IMR-90 (cell line): ENCODE data around the gene NDUFAF8. TPM values are rescaled to one million over a fixed set of nuclear protein-coding genes. Genes with fewer than 3 reads are reported as not detected.

Source experiments
- ATAC-seq: fragments of 200-7000 bp; cut with Tn5 transposase; 2 replicates; pipeline ENCODE4 v1.9.1; 2020; ENCODE audit warnings: low read depth, mild to moderate bottlenecking, moderate library complexity
- BruUV-seq: library from RNA; stranded (reverse); fragments of 400-500 nt; replicated peaks from 2 replicates; lab custom pipeline; 2021; lab: Mats Ljungman, UMichigan
- CTCF ChIA-PET: fragments of 300-600 bp; formaldehyde crosslinking; extraction: SDS; loops from one replicate; lab custom pipeline; 2021; ENCODE audit warnings: antibody characterized with exemption; lab: Yijun Ruan, JAX
- POLR2A ChIA-PET: fragments of 300-600 bp; sonication (Branson Sonifier 250); formaldehyde crosslinking; loops from one replicate; lab custom pipeline; 2022; ENCODE audit warnings: antibody characterized with exemption; ENCODE audit not compliant: unreplicated experiment; lab: Charles Lee
- DNase-seq: peaks from one replicate; pipeline ENCODE4 v3.0.0; 2013
- H2AFZ ChIP-seq: replicated peaks from 2 replicates; pipeline ENCODE3; 2013; ENCODE audit warnings: low read length, mild to moderate bottlenecking; ENCODE audit not compliant: poor library complexity
- H2AK5ac ChIP-seq: 2 replicates; pipeline ENCODE4 v1.6.1; 2013; ENCODE audit warnings: low read depth, low read length, inconsistent platforms
- H2AK9ac ChIP-seq: replicated peaks from 2 replicates; pipeline ENCODE3; 2013; ENCODE audit warnings: mild to moderate bottlenecking, low read depth, low read length, moderate library complexity; ENCODE audit not compliant: poor library complexity
- H2BK120ac ChIP-seq: 2 replicates; pipeline ENCODE4 v1.6.1; 2013; ENCODE audit warnings: low read depth, low read length, inconsistent platforms
- H2BK15ac ChIP-seq: 3 replicates; pipeline ENCODE4 v1.6.1; 2013; ENCODE audit warnings: low read depth, low read length, inconsistent platforms
- H2BK20ac ChIP-seq: 2 replicates; pipeline ENCODE4 v1.6.1; 2013; ENCODE audit warnings: low read depth, mild to moderate bottlenecking, inconsistent platforms, low read length, moderate library complexity
- H2BK5ac ChIP-seq: 2 replicates; pipeline ENCODE4 v1.6.1; 2013; ENCODE audit warnings: mild to moderate bottlenecking, low read depth, low read length, inconsistent platforms; ENCODE audit not compliant: poor library complexity, severe bottlenecking
- H3K14ac ChIP-seq: replicated peaks from 2 replicates; pipeline ENCODE4 v1.6.1; 2013; ENCODE audit warnings: low read depth, low read length, inconsistent platforms
- H3K18ac ChIP-seq: 2 replicates; pipeline ENCODE4 v1.6.1; 2013; ENCODE audit warnings: low read depth, low read length, control low read depth
- H3K23ac ChIP-seq: 2 replicates; pipeline ENCODE4 v1.6.1; 2013; ENCODE audit warnings: low read depth, low read length, inconsistent platforms
- H3K27ac ChIP-seq: 2 replicates; pipeline ENCODE4 v1.5.1; 2013; ENCODE audit warnings: mild to moderate bottlenecking, control low read depth, low read length; ENCODE audit not compliant: insufficient read depth
- H3K27me3 ChIP-seq: 2 replicates; pipeline ENCODE4 v1.6.1; 2013; ENCODE audit warnings: low read length; ENCODE audit not compliant: control insufficient read depth, insufficient read depth
- H3K36me3 ChIP-seq: 2 replicates; pipeline ENCODE4 v1.6.1; 2013; ENCODE audit warnings: low read length, mixed read lengths; ENCODE audit not compliant: control insufficient read depth, insufficient read depth
- H3K4ac ChIP-seq: 2 replicates; pipeline ENCODE4 v1.6.1; 2013; ENCODE audit warnings: low read depth, low read length, inconsistent platforms
- H3K4me1 ChIP-seq: 2 replicates; pipeline ENCODE4 v1.6.1; 2013; ENCODE audit warnings: low read length, mixed read lengths; ENCODE audit not compliant: control insufficient read depth, insufficient read depth
- H3K4me2 ChIP-seq: 2 replicates; pipeline ENCODE4 v1.6.1; 2013; ENCODE audit warnings: low read depth, mild to moderate bottlenecking, control low read depth, low read length, moderate library complexity
- H3K4me3 ChIP-seq: 2 replicates; pipeline ENCODE4 v1.5.1; 2013; ENCODE audit warnings: low read depth, mild to moderate bottlenecking, control low read depth, low read length, moderate library complexity; ENCODE audit not compliant: insufficient read depth
- H3K56ac ChIP-seq: 2 replicates; pipeline ENCODE4 v1.6.1; 2013; ENCODE audit warnings: low read length, inconsistent platforms; ENCODE audit not compliant: insufficient read depth; ENCODE audit errors: extremely low read depth
- H3K79me1 ChIP-seq, 2 experiments: 2 replicates each; pipeline ENCODE4 v1.6.1; 2013; ENCODE audit warnings: low read length in 2 of 2, inconsistent platforms in 1 of 2, low read depth in 1 of 2
- H3K9ac ChIP-seq: 2 replicates; pipeline ENCODE4 v1.6.1; 2013; ENCODE audit warnings: low read depth, low read length, control low read depth
- H3K9me1 ChIP-seq: 2 replicates; pipeline ENCODE4 v1.6.1; 2013; ENCODE audit warnings: low read length, inconsistent platforms; ENCODE audit not compliant: insufficient read depth
- H3K9me3 ChIP-seq: 2 replicates; pipeline ENCODE4 v1.6.1; 2013; ENCODE audit warnings: low read length; ENCODE audit not compliant: control insufficient read depth, insufficient read depth
- H4K20me1 ChIP-seq: 2 replicates; pipeline ENCODE4 v1.6.1; 2013; ENCODE audit warnings: low read length, inconsistent platforms; ENCODE audit not compliant: insufficient read depth
- H4K5ac ChIP-seq: 2 replicates; pipeline ENCODE4 v1.6.1; 2013; ENCODE audit warnings: mild to moderate bottlenecking, low read depth, low read length, control low read depth
- H4K8ac ChIP-seq, 2 experiments: 2 replicates each; pipeline ENCODE4 v1.6.1; 2013; ENCODE audit warnings: low read depth in 2 of 2, low read length in 2 of 2, control low read depth in 1 of 2, inconsistent platforms in 1 of 2
- H4K91ac ChIP-seq: 2 replicates; pipeline ENCODE4 v1.6.1; 2013; ENCODE audit warnings: low read depth, low read length, inconsistent platforms; ENCODE audit not compliant: insufficient read depth
- BHLHE40 ChIP-seq: fragments of 150-350 bp; IDR thresholded peaks from 2 replicates; pipeline ENCODE4 v1.6.1; 2016; ENCODE audit warnings: mild to moderate bottlenecking, low read depth, low read length
- CEBPB ChIP-seq: IDR thresholded peaks from 2 replicates; pipeline ENCODE4 v1.6.1; 2012; ENCODE audit warnings: low read depth, low read length, improper control_type of control experiment
- CHD1 ChIP-seq: IDR thresholded peaks from 2 replicates; pipeline ENCODE4 v1.6.1; 2012; ENCODE audit warnings: low read depth, low read length, improper control_type of control experiment
- MAZ ChIP-seq: IDR thresholded peaks from 2 replicates; pipeline ENCODE4 v1.6.1; 2012; ENCODE audit warnings: low read depth, mild to moderate bottlenecking, low read length, improper control_type of control experiment, moderate library complexity, borderline replicate concordance
- NFE2L2 ChIP-seq: fragments of 150-350 bp; IDR thresholded peaks from 2 replicates; pipeline ENCODE4 v1.6.1; 2016; ENCODE audit warnings: low read depth, mild to moderate bottlenecking, low read length
- POLR2A ChIP-seq: IDR thresholded peaks from 2 replicates; pipeline ENCODE4 v1.6.1; 2012; ENCODE audit warnings: mild to moderate bottlenecking, low read depth, low read length
- RCOR1 ChIP-seq: IDR thresholded peaks from 2 replicates; pipeline ENCODE4 v1.6.1; 2012; ENCODE audit warnings: mild to moderate bottlenecking, low read length, improper control_type of control experiment; ENCODE audit not compliant: insufficient replicate concordance
- RFX5 ChIP-seq: IDR thresholded peaks from 2 replicates; pipeline ENCODE4 v1.8.0; 2012; ENCODE audit warnings: low read depth, mild to moderate bottlenecking, low read length, moderate library complexity
- SMC3 ChIP-seq: fragments of 150-350 bp; IDR thresholded peaks from 2 replicates; pipeline ENCODE4 v1.6.1; 2016; ENCODE audit warnings: low read depth, mild to moderate bottlenecking, antibody characterized with exemption, low read length, moderate library complexity
- USF2 ChIP-seq: fragments of 150-350 bp; IDR thresholded peaks from 2 replicates; pipeline ENCODE4 v1.6.1; 2017; ENCODE audit warnings: mild to moderate bottlenecking, antibody characterized with exemption, low read length, low read depth
- WGBS, 2 experiments: methylation state at CpG; one replicate each; pipeline versions ENCODE4 v1.1.5 to v1.1.7; 2013; ENCODE audit warnings: missing lambda C conversion rate in 2 of 2; ENCODE audit not compliant: insufficient read length in 1 of 2; ENCODE audit errors: extremely low coverage in 2 of 2; 5-methylcytosine and 5-hydroxymethylcytosine counted together
- dilution Hi-C: fragments of 300-500 bp; cut with HindIII; formaldehyde crosslinking; loops from one replicate; pipeline ENCODE4 v1.14.3; 2018; ENCODE audit warnings: low sequenced_read_pairs; ENCODE audit not compliant: unreplicated experiment
- in situ Hi-C: fragments of 300-500 bp; cut with MboI; formaldehyde crosslinking; loops from 3 replicates; pipeline ENCODE4 v1.14.3; 2019; ENCODE audit warnings: low sequenced_read_pairs, inconsistent platforms, mixed read lengths
- intact Hi-C: fragments of 100-400 bp; cut with micrococcal nuclease; formaldehyde crosslinking; loops from 2 replicates; pipeline ENCODE4 v1.10.0; 2022
- polyA plus RNA-seq, 3 experiments: library from polyadenylated mRNA; depleted of rRNA; stranded (reverse); fragments of >200 nt; gene quantifications; 2 replicates each; pipeline ENCODE4 v1.2.3, GENCODE V29; 2012; ENCODE audit warnings: low replicate concordance in 1 of 3
- total RNA-seq: library from RNA; depleted of rRNA; stranded (reverse); fragments of >200 nt; gene quantifications from 2 replicates; pipeline ENCODE4 v1.2.3, GENCODE V29; 2012

NDUFAF8 gene
- total and polyA plus RNA-seq, 2 of the 4 experiments (the other 2 are of a cell fraction), result 11.1 to 65.0 TPM

DNA sequence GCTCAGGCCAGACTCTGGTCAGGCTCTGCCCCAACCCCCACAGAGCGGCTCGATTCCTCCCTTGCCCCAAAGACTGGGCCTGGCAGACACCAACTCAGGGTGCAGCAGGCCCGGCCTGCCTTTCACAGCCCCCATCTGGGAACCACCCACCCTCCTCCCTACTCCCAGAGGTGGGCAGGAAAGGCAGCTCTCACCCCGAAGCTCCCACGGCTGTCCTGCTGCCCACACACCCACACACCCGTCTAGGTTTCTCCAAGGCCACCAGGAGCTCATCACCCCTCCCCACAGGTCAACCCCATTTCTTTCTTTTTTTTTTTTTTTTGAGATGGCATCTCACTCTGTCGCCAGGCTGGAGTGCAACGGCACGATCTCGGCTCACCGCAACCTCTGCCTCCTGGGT lies 20.1 kb upstream of the NDUFAF8 start:
- H2BK15ac ChIP-seq, result no peak overlapping the region
- no CpG with 5 or more reads among the region's 11 CpGs for WGBS, 2 experiments
- H2BK20ac ChIP-seq, result no peak overlapping the region
- in situ Hi-C loops, result no loop called here
- H3K4me1 ChIP-seq, result peaks cover 8% of the 10 kb centered on the region; the same call in 1 of the 2 replicates
- ChIA-PET POLR2A (no interaction called here), CTCF (no interaction called here)
- H3K79me1 ChIP-seq, result peaks cover 11 to 23% of the 10 kb centered on the region in 2 experiments; a peak in 3 of 4 replicates
- H3K9ac ChIP-seq, result no peak overlapping the region
- no peak overlapping the region for H2BK120ac ChIP-seq
- no peak overlapping the region for H3K4ac ChIP-seq
- H3K18ac ChIP-seq, result no peak overlapping the region
- dilution Hi-C loops, result no loop called here
- no peak overlapping the region for H2BK5ac ChIP-seq
- BruUV-seq, result no TSS peak
- no peak overlapping the region for H3K27ac ChIP-seq
- no peaks in the 10 kb centered on the region for H3K9me3 ChIP-seq
- no peak overlapping the region for H3K23ac ChIP-seq
- no peak overlapping the region for H2AK5ac ChIP-seq
- H3K27me3 ChIP-seq, result no peaks in the 10 kb centered on the region
- no peak overlapping the region for H2AFZ ChIP-seq
- intact Hi-C loops, result no loop called here
- no peak overlapping the region for H2AK9ac ChIP-seq
- no peak overlapping the region for H3K14ac ChIP-seq
- ATAC-seq (no peak), DNase-seq (no peak)
- no peak overlapping the region for H4K8ac ChIP-seq
- TF ChIP-seq USF2 (no peak), SMC3 (no peak), CHD1 (no peak), POLR2A (no peak), NFE2L2 (no peak), CEBPB (no peak), RFX5 (no peak), MAZ (no peak), RCOR1 (no peak), BHLHE40 (no peak)
- no peak overlapping the region for H4K91ac ChIP-seq
- H4K20me1 ChIP-seq, result no peaks in the 10 kb centered on the region
- no peak overlapping the region for H3K4me3 ChIP-seq
- no peak overlapping the region for H3K56ac ChIP-seq
- H3K9me1 ChIP-seq, result no peaks in the 10 kb centered on the region; the same call in none of the 2 replicates
- H4K5ac ChIP-seq, result no peak overlapping the region
- no peak overlapping the region for H3K4me2 ChIP-seq
- peaks cover 5% of the 10 kb centered on the region; the same call in 1 of the 2 replicates for H3K36me3 ChIP-seq
